Mucosa of descending colon (tissue), 3 donors: ENCODE measurements around the gene HS1BP3. TPM values are rescaled to one million over a fixed set of nuclear protein-coding genes. Genes with fewer than 3 reads are reported as not detected.

Source experiments
- ATAC-seq: fragments of 200-7000 bp; cut with Tn5 transposase; one replicate; pipeline ENCODE4 v1.9.1; 2020; ENCODE audit warnings: mild to moderate bottlenecking, moderate library complexity
- DNase-seq, 3 donors: peaks; one replicate each; pipeline ENCODE4 v3.0.0-alpha.2; 2020
- H3K36me3 ChIP-seq: fragments of 200-600 bp; one replicate; pipeline ENCODE4 v1.8.0; 2021; ENCODE audit warnings: low read depth, mild to moderate bottlenecking
- H3K4me1 ChIP-seq: fragments of 200-600 bp; one replicate; pipeline ENCODE4 v1.8.0; 2021; ENCODE audit warnings: low read depth, mild to moderate bottlenecking
- H3K4me3 ChIP-seq: fragments of 200-600 bp; one replicate; pipeline ENCODE4 v1.8.0; 2021; ENCODE audit warnings: mild to moderate bottlenecking
- H3K9me3 ChIP-seq: fragments of 200-600 bp; one replicate; pipeline ENCODE4 v1.8.0; 2021; ENCODE audit warnings: mild to moderate bottlenecking
- CTCF ChIP-seq: fragments of 200-600 bp; IDR thresholded peaks from one replicate; pipeline ENCODE4 v1.8.0; 2022; ENCODE audit warnings: antibody characterized with exemption, mild to moderate bottlenecking
- intact Hi-C, 2 donors: fragments of 100-400 bp; cut with DNase I in 1 of 2; cut with micrococcal nuclease in 1 of 2; formaldehyde crosslinking; loops; one replicate each; pipeline versions ENCODE4 v1.11.0 to v1.11.1; 2022; cut with DNase I, micrococcal nuclease
- total RNA-seq, 3 donors: library from RNA; stranded (reverse); fragmentation: NEBNext Ultra II Directional in 2 of 3; extraction: Animal tissue kit (Norgen Biotek cat#: 25700) in 2 of 3; gene quantifications; one replicate each; pipeline versions ENCODE4 v1.2.1 to v1.2.4, GENCODE V29; 2021 to 2023
- donor health status: DM: no; HTN: no; CAD: no; lungs with moderate emphysema.
- donor health status: DM: no; HTN: no; CAD: no.
- donor health status: DM: no; HTN: yes; CAD: no.

The HS1BP3 gene
- total RNA-seq, 3 donors from 2014 or later: 28.8 to 47.0 (median 29.7) TPM

- no peak for TF ChIP-seq CTCF
- Histone ChIP-seq H3K9me3 (no peaks in the 10 kb centered on the region), H3K4me3 (no peak overlapping the region), H3K4me1 (no peaks in the 10 kb centered on the region), H3K36me3 (no peaks in the 10 kb centered on the region)
- no peak for ATAC-seq
- DNase-seq: no peak
- intact Hi-C loops: no loop called here
These were observed 56.7 kb downstream of the HS1BP3 start for GRCh38 chr2:20594048-20594750.

GRCh38 chr2:20593072-20594034 lies 57.5 kb downstream of the HS1BP3 start:
- H3K9me3 ChIP-seq: no peaks in the 10 kb centered on the region
- TF ChIP-seq CTCF: no peak
- no peak for DNase-seq
- H3K36me3 ChIP-seq: no peaks in the 10 kb centered on the region
- no peaks in the 10 kb centered on the region for H3K4me1 ChIP-seq
- intact Hi-C loops: no loop called here
- H3K4me3 ChIP-seq: no peak overlapping the region
- peak; percentile 44 for ATAC-seq

GRCh38 chr2:20592106-20593071 lies 58.5 kb downstream of the HS1BP3 start:
- TF ChIP-seq CTCF: no peak
- Histone ChIP-seq H3K9me3 (no peaks in the 10 kb centered on the region), H3K4me3 (no peak overlapping the region), H3K36me3 (no peaks in the 10 kb centered on the region), H3K4me1 (no peaks in the 10 kb centered on the region)
- DNase-seq (no peak), ATAC-seq (no peak)
- intact Hi-C loops: no loop called here

- no peak for TF ChIP-seq CTCF
- H3K4me1 ChIP-seq: peaks cover 3% of the 10 kb centered on the region
- intact Hi-C loops: no loop called here
- H3K9me3 ChIP-seq: no peaks in the 10 kb centered on the region
- H3K36me3 ChIP-seq: no peaks in the 10 kb centered on the region
- ATAC-seq (no peak), DNase-seq (no peak)
- H3K4me3 ChIP-seq: no peak overlapping the region
These were observed 60.0 kb downstream of the HS1BP3 start for GRCh38 chr2:20590704-20591515.
